ENCODE measurements around the gene DENND2D.

The DENND2D gene

GRCh38 chr1:111175349-111175748, 25.1 kb downstream of the DENND2D start:
- no peak for DNase-seq (ENCODE audit: low read depth)

- DNase-seq (ENCODE audit: low read depth): no peak
Observed at GRCh38 chr1:111174070-111174469, 26.4 kb downstream of the DENND2D start.

DNA sequence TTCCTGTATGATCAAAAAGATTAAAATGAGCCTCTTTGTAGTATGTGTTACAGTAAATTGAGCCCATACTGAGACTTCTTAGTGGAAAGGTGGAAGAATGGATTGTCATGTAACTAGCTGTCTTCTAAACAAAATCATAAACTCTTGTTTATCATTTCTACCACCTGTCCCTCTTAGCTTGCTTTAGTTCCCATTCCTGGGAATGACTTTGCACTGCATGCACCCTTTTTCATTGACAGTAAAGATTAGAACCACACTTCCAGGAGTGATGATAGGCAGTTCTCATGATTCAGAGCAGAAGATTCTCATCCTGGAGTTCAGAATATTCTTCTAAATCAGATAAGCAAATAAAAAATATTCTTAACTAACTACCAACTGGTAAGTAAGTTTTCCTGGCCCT, 28.0 kb downstream of the DENND2D start:
- DNase-seq (ENCODE audit: low read depth): no peak

GRCh38 chr1:111164151-111164550, 36.3 kb downstream of the DENND2D start:
- DNase-seq (ENCODE audit: low read depth): no peak

DNA sequence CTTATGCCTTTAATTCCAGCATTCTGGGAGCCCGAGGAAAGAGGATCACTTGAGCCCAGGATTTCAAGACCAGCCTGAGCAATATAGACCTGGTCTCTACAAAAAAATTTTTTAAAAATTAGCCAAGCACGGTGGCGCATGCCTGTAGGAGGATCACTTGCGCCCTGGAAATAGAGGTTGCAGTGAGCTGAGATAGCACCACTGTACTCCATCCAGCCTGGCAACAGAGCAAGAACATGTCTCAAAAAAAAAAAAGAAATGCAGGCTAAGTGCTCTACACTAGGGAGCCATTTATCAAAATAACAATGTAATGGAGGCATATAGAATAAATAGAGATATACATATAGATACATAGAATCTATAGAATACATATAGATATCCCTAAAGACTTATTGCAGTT, 37.1 kb downstream of the DENND2D start:
- DNase-seq (ENCODE audit: low read depth): no peak

DNA sequence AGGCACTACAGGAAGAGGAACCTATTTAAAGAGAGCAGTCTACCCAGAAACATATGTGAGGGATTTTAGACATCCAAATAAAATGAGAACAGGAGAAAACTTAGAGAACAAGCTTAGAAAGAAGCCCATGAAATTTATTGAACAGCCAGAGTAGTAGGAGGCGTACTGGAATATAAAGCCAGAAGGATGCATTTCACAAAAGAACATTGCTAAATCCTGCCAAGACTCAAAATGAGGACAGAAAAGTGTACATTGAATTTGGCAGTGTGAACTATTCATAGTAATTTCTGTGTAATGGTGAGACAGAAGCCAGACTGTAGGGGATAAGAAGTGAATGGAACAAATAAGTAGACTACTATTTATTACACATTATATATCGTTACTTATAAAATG, 38.0 kb downstream of the DENND2D start:
- DNase-seq (ENCODE audit: low read depth): no peak

DNA sequence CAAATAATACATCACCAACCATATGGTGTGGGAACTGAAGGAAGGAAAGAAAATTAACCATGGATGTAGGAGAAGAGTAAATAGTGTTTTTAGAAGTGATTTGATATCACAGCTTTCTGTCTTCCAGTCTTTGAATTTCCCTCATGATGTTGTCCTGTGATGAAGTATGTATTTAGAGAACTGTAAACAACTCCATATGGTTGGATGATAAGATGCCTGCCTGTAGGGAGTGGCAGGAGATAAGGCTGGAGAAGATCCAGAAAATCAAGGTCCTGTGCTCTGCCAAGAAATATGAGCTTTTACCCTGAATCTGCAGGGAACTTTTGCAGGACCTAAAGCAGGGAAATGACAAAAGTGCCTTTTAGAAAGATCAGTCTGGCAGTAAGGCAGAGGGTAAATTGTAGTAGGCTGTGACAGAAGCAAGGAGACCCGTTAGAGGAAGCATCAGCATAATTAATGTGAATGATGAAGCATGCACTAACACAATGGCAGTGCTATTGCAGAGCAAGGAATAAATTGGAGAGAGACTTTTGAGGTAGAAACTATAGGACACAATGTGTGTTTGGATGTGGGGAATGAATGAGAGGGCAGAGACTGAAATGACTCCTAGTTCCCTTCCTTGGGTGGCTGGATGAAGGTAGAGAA, 38.5 kb downstream of the DENND2D start:
- no peak for DNase-seq (ENCODE audit: low read depth)

DNA sequence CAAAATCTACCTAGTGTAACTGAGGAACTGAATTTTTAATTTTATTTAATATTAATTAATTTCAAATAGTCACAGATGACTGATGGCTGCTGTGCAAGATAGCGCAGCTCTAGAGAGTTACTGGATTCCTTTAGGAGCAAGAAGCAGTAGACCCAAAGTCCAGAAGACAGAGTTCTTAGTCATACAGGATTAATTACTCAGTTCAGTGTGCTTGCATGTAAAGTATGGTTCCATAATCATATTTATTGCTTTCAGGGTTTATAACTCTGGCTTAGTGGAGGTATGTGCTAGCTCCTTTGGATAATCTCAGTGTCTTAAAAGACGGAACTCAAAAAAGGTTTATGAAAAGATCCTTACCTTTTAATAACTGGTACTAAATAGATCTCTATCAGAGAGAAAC, 43.0 kb downstream of the DENND2D start:
- no peak for DNase-seq (ENCODE audit: low read depth)

DNA sequence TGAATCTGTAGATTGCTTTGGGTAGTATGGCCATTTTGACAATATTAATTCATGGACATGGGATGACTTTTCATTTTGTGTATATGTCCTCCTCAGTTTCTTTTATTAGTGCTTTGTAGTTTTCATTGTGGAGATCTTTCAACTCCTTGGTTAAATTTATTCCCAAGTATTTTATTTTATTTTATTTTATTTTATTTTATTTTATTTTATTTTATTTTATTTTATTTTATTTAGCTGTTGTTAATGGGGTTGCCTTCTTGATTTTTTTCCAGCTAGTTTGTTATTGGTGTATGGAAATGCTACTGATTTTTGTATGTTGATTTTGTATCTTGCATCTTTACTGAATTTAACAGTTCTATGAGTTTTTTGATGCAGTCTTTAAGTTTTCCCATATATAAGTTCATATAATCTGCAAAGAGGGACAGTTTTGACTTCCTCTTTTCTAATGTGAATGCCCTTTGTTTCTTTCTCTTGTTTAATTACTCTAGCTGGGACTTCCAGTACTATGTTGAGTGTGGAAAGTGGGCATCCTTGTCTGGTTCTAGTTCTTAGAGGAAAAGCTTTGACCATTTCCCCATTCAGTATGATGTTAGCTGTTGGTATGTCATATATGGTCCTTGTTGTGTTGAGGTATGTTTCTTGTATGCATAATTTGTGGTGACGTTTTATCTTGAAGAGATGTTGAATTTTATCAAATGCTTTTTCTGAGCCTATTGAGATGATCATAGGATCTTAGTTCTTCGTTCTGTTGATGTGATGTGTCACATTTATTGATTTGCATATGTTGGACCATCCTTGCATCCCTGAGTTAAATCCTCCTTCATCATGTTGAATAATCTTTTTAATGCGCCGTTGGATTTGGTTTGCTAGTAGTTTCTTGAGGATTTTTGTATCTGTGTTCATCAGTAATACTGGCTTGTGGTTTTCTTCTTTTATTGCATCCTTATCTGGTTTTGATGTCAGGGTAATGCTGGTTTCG, 46.1 kb downstream of the DENND2D start:
- DNase-seq (ENCODE audit: low read depth): no peak

- no peak for DNase-seq (ENCODE audit: low read depth)
Observed at GRCh38 chr1:111151838-111152237, 48.6 kb downstream of the DENND2D start.

- no peak for DNase-seq (ENCODE audit: low read depth)
Observed at GRCh38 chr1:111148376-111148881, 52.0 kb downstream of the DENND2D start.

- no peak for DNase-seq (ENCODE audit: low read depth)
Observed at GRCh38 chr1:111147948-111148347, 52.5 kb downstream of the DENND2D start.

DNA sequence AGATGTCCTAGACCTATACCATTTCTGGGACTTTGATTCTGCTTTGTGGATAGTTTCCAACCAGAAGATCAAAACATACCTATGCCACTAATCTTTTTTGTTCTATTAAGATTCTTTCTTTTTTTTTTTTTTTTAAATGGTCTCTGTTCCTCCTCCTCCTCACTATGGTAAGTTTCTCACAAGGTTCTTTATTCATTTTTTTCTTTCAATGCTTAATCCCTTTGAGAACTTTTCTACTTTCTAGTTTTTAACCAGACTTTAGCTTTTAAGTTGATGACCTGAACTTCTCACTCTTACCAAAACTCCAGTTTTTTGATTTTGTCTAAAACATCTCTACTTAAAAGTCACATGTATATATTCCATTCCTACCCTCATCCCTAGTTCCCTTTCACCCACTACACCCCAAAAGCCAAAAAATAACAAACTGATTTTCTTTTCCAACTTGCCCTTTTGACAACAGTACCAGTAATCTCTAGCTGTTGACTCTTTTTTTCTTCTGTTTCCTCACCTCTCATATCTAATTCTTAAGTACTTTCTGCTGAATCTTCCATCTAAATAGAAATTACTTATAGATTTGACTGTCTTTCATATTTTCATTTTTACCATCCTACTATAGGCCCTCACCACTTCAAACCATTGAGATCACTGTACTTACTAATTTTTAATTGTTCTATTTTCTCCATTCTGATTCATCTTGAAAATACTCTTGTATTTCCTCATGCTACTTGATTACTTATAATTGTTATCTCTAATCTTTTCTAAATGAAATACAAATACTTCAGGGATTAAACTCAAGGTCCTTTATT, 54.3 kb downstream of the DENND2D start:
- no peak for DNase-seq (ENCODE audit: low read depth)

DNA sequence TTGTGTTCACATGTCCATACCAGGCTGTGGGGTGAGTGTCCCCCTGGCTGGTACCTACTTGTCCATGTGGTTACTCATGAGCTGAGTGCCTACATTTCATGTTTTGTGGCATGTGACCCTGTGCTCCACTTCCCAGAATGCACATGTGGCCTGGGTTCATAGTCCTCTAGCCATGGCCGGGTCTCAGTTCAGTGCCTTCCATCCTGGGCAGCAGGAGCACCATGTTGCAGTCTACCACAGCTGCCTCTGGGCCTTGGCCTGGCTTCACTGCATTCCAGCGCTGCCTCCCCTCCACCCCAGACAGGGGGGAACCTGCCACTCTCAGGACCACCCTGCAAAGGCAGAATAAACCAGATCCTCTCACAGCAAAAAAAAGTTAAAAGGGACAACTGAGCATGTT, 54.9 kb downstream of the DENND2D start:
- DNase-seq (ENCODE audit: low read depth): no peak

DNA sequence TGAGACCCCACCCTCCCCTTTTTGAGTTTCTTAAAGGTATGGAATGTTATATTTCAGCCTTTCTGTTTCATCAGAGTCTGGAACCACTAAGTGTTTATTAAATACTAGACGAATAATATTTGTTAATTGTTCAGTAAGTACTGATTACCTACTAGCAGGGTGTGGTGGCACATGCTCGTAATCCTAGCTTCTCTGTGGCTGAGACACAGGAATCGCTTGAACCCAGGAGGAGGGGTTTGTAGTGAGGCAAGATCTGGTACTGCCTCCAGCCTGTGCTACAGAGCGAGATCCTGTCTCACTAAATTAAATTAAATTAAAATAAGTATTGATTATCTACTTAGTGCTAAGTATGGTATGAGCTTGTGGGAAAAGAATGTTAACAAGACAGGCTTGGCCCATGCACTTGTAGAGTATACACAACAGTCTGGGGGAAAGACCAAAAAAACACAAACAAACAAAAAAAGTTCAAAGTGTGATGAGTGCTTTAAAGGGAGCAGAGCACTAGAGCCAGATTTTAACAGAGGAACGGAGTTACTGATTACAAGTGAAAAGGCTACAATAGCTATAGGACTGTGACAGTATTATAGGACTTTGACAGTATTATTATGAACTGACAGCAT, 58.0 kb downstream of the DENND2D start:
- no peak for DNase-seq (ENCODE audit: low read depth)

DNA sequence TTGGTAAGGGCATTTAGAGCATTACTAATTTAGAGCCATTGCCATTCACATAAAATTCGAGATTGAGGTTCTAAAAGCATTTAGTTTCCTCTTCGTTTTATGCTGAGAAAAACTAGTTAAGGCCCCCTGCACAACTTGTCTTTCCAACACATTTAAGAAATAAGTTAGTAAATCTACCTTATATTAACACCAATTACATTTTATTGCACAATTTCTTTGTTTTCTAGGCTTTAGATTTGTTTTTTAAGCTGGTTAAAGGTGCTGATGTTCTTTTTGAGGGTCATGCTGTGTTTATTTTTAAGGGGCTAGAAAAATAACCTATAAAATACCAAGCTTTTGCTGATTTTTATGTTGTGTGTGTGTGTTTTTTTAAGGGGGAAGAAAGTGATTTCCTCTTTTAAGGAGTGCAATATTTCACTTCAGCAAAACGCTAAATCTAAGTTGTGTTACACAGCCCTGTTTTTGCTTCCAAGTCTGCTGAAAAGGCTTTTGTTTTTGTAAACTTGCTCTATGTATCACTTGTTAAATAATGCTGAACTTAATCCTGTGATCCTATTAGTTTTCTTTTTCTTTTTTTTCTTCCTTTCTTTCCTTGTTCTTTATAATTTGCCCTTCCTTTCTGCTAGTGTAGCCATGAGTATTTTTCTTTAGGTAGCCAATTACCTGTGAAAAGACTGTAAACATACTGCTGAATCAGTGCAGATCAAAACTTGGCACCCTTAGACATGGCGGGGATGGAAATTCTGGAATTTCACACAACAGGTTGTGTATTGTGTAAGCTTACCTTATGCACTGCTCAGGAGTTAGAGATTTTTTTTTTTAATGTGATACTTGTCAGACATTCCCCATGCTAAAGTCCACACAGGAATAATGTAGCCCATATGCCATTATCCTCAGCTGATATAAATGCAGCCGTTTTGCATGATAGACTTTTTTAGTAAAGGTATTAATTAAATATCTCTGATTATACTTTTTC, 58.9 kb downstream of the DENND2D start:
- DNase-seq (ENCODE audit: low read depth): no peak

GRCh38 chr1:111140680-111140967, 59.8 kb downstream of the DENND2D start:
- no peak for DNase-seq (ENCODE audit: low read depth)

GRCh38 chr1:111139956-111140679, 60.3 kb downstream of the DENND2D start, which contains the start of the genes CEPT1 and DRAM2:
CEPT1 (plus strand) TSS chr1:111140223; CDS start chr1:111147715, 7,492 bp downstream.
DRAM2 (minus strand) TSS chr1:111140093; CDS start chr1:111131554, 8,539 bp downstream.
- peak; percentile 75 for DNase-seq (ENCODE audit: low read depth)

DNA sequence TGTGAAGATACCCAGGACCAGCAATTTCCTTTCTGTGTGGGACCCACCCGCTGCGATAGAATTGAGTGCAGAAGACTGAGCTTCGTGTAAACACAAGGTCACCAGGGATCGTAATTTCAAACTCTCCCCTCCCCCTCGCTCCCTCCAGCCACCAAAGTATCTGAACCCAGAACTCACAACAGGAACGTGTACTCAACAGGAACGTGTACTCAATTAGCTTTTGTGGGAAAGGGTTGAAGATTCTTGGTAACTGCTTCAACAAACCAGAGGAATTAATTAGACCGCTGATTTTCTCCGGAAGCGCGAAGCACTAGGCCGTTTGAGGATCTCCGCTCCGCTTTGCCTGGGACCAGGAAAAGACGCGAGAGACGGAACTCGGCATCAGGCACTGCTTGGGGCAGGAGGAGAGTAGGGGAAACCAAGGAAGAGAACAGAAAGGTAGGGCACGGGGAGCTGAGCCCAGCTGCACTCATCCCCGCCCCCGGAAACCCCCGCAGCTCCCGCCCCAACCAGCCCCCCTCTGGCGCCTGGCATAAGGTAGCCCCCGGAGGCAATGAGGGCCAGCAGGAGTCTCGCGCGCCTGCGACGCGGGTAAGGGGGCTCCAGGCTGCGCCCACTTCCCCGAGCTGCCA, 61.0 kb downstream of the DENND2D start:
- DNase-seq (ENCODE audit: low read depth): peak; percentile 3
